Fibroblast of mammary gland (primary cell): ENCODE measurements around the gene ZBTB44.

Experiments
- DNase-seq: peaks from one replicate; pipeline ENCODE4 v3.0.0-alpha.2; 2010; ENCODE audit warnings: low read depth
- H3K4me3 ChIP-seq: 2 replicates; pipeline ENCODE4 v1.5.1; 2011; ENCODE audit warnings: low read depth, mild to moderate bottlenecking, low read length, moderate library complexity; ENCODE audit not compliant: control insufficient read depth
- CTCF ChIP-seq: conservative IDR thresholded peaks from 2 replicates; pipeline ENCODE4 v1.5.1; 2011; ENCODE audit warnings: low read depth, low read length, inconsistent platforms; ENCODE audit not compliant: control insufficient read depth, insufficient read depth

The ZBTB44 gene

DNA sequence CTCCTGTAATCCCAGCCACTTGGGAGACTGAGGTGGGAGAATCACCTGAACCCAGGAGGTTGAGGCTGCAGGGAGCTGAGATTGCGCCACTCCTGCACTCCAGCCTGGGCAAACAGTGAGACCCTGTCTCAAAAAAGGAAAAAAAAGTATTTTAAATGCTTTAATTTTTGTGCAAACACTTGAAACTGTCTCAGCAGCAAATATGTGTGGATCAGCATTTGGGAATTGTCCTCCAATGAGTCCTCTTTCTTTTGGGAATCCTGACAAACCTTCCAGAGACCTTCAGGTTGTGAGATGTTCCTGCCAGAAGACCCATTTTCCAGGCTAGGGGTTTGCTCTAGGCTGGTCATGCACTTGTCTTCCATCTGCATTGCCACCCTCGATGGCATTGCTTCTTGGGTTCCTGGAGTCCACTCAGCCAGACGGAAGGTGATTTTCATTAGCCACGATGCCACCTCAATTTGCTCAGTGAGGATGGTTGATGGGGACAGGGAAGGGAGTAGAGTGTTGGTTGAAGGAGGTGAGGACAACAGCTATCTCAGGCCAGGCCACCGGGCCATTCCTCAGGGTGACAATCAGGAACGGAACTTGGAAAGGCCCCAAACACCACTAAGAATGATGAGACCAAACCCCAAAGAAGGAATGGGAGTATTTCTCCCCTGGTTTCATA lies 99.7 kb downstream of the ZBTB44 start:
- no peak for TF ChIP-seq CTCF
- no peak for DNase-seq
- no peak overlapping the region for H3K4me3 ChIP-seq

DNA sequence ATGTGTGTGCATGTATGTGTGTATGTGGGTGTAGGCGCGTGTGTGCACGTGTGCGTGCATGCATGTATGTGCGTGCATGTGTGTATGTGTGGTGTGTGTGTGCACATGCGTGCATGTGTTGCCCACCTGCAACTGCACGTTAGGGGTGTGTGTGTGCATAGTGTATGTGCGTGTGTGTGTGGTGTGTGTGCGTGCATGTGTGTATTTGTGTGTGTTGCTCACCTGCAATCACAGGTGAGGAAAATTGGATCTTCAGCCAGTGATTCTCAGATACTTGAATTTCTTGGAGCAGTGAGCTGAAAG lies 100.8 kb downstream of the ZBTB44 start:
- no peak for DNase-seq
- no peak for TF ChIP-seq CTCF
- H3K4me3 ChIP-seq: no peak overlapping the region

- TF ChIP-seq CTCF: peak; percentile 76
- H3K4me3 ChIP-seq: no peak overlapping the region
- DNase-seq: peak; percentile 18
Observed at GRCh38 chr11:130213143-130213978, 101.4 kb downstream of the ZBTB44 start.

DNA sequence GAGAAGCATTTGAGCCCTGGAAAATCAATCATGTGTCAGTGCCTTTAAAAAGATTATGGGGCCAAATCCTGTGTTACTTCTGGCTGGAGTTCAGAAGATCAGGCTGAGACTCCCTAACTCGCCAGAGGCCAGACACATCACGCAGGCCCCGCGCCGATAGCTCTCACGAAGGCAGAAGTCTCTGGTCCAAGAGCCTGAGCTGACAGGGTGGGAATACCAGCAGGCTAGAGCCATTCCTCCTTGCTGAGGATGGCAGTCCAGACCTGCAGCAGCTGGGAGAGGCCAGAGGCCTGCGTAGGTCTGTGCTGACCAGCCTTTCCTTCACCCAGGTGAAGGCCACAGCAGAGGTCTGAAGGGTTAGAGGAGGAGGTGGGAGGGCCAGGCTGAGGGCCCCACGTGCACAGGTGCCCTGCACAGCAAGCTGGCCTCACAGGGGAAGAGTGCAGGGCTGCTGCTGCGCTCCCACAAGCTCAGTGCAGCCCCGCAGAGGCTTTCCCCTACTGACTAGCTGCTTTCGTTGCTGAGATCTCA lies 102.2 kb downstream of the ZBTB44 start:
- DNase-seq: no peak
- H3K4me3 ChIP-seq: no peak overlapping the region
- TF ChIP-seq CTCF: no peak

DNA sequence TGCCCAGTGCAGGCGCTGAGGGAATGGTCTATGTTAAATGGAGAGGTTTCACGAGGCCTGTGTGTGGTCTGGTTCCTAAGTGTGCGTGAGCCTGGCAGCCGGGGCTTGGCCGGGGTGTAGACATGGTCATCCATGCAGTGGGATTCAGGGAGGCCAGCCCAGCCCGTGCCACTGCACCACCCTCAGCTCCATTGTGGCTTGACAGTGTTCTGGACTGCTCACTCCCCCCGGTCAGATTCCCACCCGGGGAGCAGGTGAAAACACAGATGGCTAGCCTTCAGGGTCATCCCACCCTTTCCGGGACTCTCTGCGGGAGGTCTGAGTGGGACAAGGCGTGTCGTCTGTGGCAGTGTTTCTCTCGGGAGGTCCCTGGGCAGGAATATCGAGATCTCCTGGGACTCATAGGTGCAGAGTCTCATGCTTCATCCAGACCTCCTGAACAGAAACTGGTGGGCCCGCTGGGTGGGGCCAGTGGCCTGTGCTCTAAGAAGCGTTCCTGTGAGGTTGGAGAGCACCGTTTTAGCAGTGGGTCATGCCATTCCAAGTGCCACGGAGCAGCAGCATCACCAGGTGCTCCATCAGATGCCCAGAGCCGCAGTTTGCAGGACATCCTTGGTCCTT lies 102.8 kb downstream of the ZBTB44 start:
- no peak for TF ChIP-seq CTCF
- no peak for DNase-seq
- H3K4me3 ChIP-seq: no peak overlapping the region

- H3K4me3 ChIP-seq: no peak overlapping the region
- TF ChIP-seq CTCF: no peak
- no peak for DNase-seq
Observed at GRCh38 chr11:130211144-130211543, 103.6 kb downstream of the ZBTB44 start.
